ENCODE results near the gene P4HA1.

GRCh38 chr10:73131913-73132686 lies 35.4 kb upstream of the P4HA1 start:
- TF ChIP-seq, protein P1, sequence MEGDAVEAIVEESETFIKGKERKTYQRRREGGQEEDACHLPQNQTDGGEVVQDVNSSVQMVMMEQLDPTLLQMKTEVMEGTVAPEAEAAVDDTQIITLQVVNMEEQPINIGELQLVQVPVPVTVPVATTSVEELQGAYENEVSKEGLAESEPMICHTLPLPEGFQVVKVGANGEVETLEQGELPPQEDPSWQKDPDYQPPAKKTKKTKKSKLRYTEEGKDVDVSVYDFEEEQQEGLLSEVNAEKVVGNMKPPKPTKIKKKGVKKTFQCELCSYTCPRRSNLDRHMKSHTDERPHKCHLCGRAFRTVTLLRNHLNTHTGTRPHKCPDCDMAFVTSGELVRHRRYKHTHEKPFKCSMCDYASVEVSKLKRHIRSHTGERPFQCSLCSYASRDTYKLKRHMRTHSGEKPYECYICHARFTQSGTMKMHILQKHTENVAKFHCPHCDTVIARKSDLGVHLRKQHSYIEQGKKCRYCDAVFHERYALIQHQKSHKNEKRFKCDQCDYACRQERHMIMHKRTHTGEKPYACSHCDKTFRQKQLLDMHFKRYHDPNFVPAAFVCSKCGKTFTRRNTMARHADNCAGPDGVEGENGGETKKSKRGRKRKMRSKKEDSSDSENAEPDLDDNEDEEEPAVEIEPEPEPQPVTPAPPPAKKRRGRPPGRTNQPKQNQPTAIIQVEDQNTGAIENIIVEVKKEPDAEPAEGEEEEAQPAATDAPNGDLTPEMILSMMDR (IDR thresholded peaks at IDR 0.05) = no peak
- TF ChIP-seq ZFX (IDR thresholded peaks at IDR 0.05; ENCODE audit: borderline replicate concordance) = no peak

All from 22Rv1 (cell line).